Measurements from ENCODE around the gene UNC13B.
A peak's percentile ranks its signal among the peaks of the same experiment; 100 is the strongest.

The UNC13B gene

GRCh38 chr9:35161713-35162604 is at the start of gene UNC13B:
UNC13B (plus strand) TSS chr9:35162009; CDS start chr9:35162284, 275 bp downstream.
- peak within 1 kb of the TSS; percentile 72 for H3K9ac ChIP-seq (ENCODE audit: low read length)
- no peaks in the 10 kb centered on the region for H3K9me3 ChIP-seq (ENCODE audit: low read length)
- no peaks in the 10 kb centered on the region for H3K27me3 ChIP-seq (ENCODE audit: control insufficient read depth in 1 of 2, insufficient read depth in 2 of 2, low read length in 2 of 2)
- H3K4me1 ChIP-seq (ENCODE audit: insufficient read depth, low read length), result no peaks in the 10 kb centered on the region
- H3K27ac ChIP-seq (ENCODE audit: low read depth, low read length), result peak within 1 kb of the TSS; percentile 84
- no peaks in the 10 kb centered on the region for H3K36me3 ChIP-seq (ENCODE audit: insufficient read depth, low read length)
- peak within 1 kb of the TSS; percentile 54 to 74 for H3K4me3 ChIP-seq (ENCODE audit: low read depth in 1 of 2, low read length in 2 of 2)

GRCh38 chr9:35112257-35113020 is 49.4 kb upstream of the UNC13B start:
- Histone ChIP-seq H3K9me3 (ENCODE audit: low read length) (no peaks in the 10 kb centered on the region), H3K9ac (ENCODE audit: low read length) (no peak overlapping the region), H3K4me3 (ENCODE audit: low read depth in 1 of 2, low read length in 2 of 2) (peak overlapping the region in 1 of 2 donors; percentile 49), H3K36me3 (ENCODE audit: insufficient read depth, low read length) (peaks cover 15% of the 10 kb centered on the region), H3K27me3 (ENCODE audit: control insufficient read depth in 1 of 2, insufficient read depth in 2 of 2, low read length in 2 of 2) (no peaks in the 10 kb centered on the region), H3K4me1 (ENCODE audit: insufficient read depth, low read length) (peaks cover 53% of the 10 kb centered on the region), H3K27ac (ENCODE audit: low read depth, low read length) (peak overlapping the region; percentile 94)

GRCh38 chr9:35114113-35114839 is 47.5 kb upstream of the UNC13B start:
- Histone ChIP-seq H3K9ac (ENCODE audit: low read length) (peak overlapping the region; percentile 60), H3K36me3 (ENCODE audit: insufficient read depth, low read length) (no peaks in the 10 kb centered on the region), H3K4me1 (ENCODE audit: insufficient read depth, low read length) (peaks cover 53% of the 10 kb centered on the region), H3K4me3 (ENCODE audit: low read depth in 1 of 2, low read length in 2 of 2) (peak overlapping the region; percentile 17 to 77), H3K9me3 (ENCODE audit: low read length) (no peaks in the 10 kb centered on the region), H3K27ac (ENCODE audit: low read depth, low read length) (peak overlapping the region; percentile 78), H3K27me3 (ENCODE audit: control insufficient read depth in 1 of 2, insufficient read depth in 2 of 2, low read length in 2 of 2) (no peaks in the 10 kb centered on the region)

- Histone ChIP-seq H3K4me1 (ENCODE audit: insufficient read depth, low read length) (peaks cover 50% of the 10 kb centered on the region), H3K9ac (ENCODE audit: low read length) (peak overlapping the region; percentile 60), H3K27ac (ENCODE audit: low read depth, low read length) (peak overlapping the region; percentile 78)
Measured at GRCh38 chr9:35114840-35115628, 46.8 kb upstream of the UNC13B start.

GRCh38 chr9:35115680-35116538 is 45.9 kb upstream of the UNC13B start, which contains the start of gene ATOSB:
ATOSB (minus strand) TSS chr9:35115862; CDS start chr9:35108274, 7,588 bp downstream.
- Histone ChIP-seq H3K27me3 (ENCODE audit: control insufficient read depth in 1 of 2, insufficient read depth in 2 of 2, low read length in 2 of 2) (no peaks in the 10 kb centered on the region), H3K9ac (ENCODE audit: low read length) (peak within 1 kb of the TSS; percentile 60), H3K9me3 (ENCODE audit: low read length) (no peaks in the 10 kb centered on the region), H3K4me3 (ENCODE audit: low read depth in 1 of 2, low read length in 2 of 2) (peak within 1 kb of the TSS; percentile 51 to 77), H3K4me1 (ENCODE audit: insufficient read depth, low read length) (peaks cover 41% of the 10 kb centered on the region), H3K27ac (ENCODE audit: low read depth, low read length) (peak within 1 kb of the TSS; percentile 78), H3K36me3 (ENCODE audit: insufficient read depth, low read length) (no peaks in the 10 kb centered on the region)

More at GRCh38 chr9:35114840-35115628, 46.8 kb upstream of the UNC13B start:
- Histone ChIP-seq H3K36me3 (ENCODE audit: insufficient read depth, low read length) (no peaks in the 10 kb centered on the region), H3K9me3 (ENCODE audit: low read length) (no peaks in the 10 kb centered on the region), H3K4me3 (ENCODE audit: low read depth in 1 of 2, low read length in 2 of 2) (peak overlapping the region; percentile 51 to 77), H3K27me3 (ENCODE audit: control insufficient read depth in 1 of 2, insufficient read depth in 2 of 2, low read length in 2 of 2) (no peaks in the 10 kb centered on the region)

GRCh38 chr9:35116539-35116897 is 45.3 kb upstream of the UNC13B start:
- no peak overlapping the region for H3K9ac ChIP-seq (ENCODE audit: low read length)
- no peaks in the 10 kb centered on the region for H3K27me3 ChIP-seq (ENCODE audit: control insufficient read depth in 1 of 2, insufficient read depth in 2 of 2, low read length in 2 of 2)
- peak overlapping the region; percentile 51 to 77 for H3K4me3 ChIP-seq (ENCODE audit: low read depth in 1 of 2, low read length in 2 of 2)
- no peaks in the 10 kb centered on the region for H3K9me3 ChIP-seq (ENCODE audit: low read length)
- H3K4me1 ChIP-seq (ENCODE audit: insufficient read depth, low read length), result peaks cover 39% of the 10 kb centered on the region
- H3K36me3 ChIP-seq (ENCODE audit: insufficient read depth, low read length), result no peaks in the 10 kb centered on the region
- H3K27ac ChIP-seq (ENCODE audit: low read depth, low read length), result peak overlapping the region; percentile 78

- Histone ChIP-seq H3K9ac (ENCODE audit: low read length) (no peak overlapping the region), H3K36me3 (ENCODE audit: insufficient read depth, low read length) (no peaks in the 10 kb centered on the region), H3K4me3 (ENCODE audit: low read depth in 1 of 2, low read length in 2 of 2) (peak overlapping the region in 1 of 2 donors; percentile 77), H3K27me3 (ENCODE audit: control insufficient read depth in 1 of 2, insufficient read depth in 2 of 2, low read length in 2 of 2) (no peaks in the 10 kb centered on the region), H3K27ac (ENCODE audit: low read depth, low read length) (peak overlapping the region; percentile 51), H3K4me1 (ENCODE audit: insufficient read depth, low read length) (peaks cover 35% of the 10 kb centered on the region), H3K9me3 (ENCODE audit: low read length) (no peaks in the 10 kb centered on the region)
Measured at GRCh38 chr9:35116898-35117551, 44.8 kb upstream of the UNC13B start.

GRCh38 chr9:35134920-35135319 is 26.9 kb upstream of the UNC13B start:
- H3K4me1 ChIP-seq (ENCODE audit: insufficient read depth, low read length), result no peaks in the 10 kb centered on the region
- H3K4me3 ChIP-seq (ENCODE audit: low read depth in 1 of 2, low read length in 2 of 2), result no peak overlapping the region
- no peak overlapping the region for H3K9ac ChIP-seq (ENCODE audit: low read length)
- H3K9me3 ChIP-seq (ENCODE audit: low read length), result no peaks in the 10 kb centered on the region
- no peaks in the 10 kb centered on the region for H3K36me3 ChIP-seq (ENCODE audit: insufficient read depth, low read length)
- no peaks in the 10 kb centered on the region for H3K27me3 ChIP-seq (ENCODE audit: control insufficient read depth in 1 of 2, insufficient read depth in 2 of 2, low read length in 2 of 2)
- H3K27ac ChIP-seq (ENCODE audit: low read depth, low read length), result no peak overlapping the region

GRCh38 chr9:35135988-35136387 is 25.8 kb upstream of the UNC13B start:
- Histone ChIP-seq H3K4me3 (ENCODE audit: low read depth in 1 of 2, low read length in 2 of 2) (no peak overlapping the region), H3K9ac (ENCODE audit: low read length) (no peak overlapping the region), H3K27ac (ENCODE audit: low read depth, low read length) (no peak overlapping the region), H3K4me1 (ENCODE audit: insufficient read depth, low read length) (no peaks in the 10 kb centered on the region), H3K36me3 (ENCODE audit: insufficient read depth, low read length) (no peaks in the 10 kb centered on the region), H3K9me3 (ENCODE audit: low read length) (no peaks in the 10 kb centered on the region), H3K27me3 (ENCODE audit: control insufficient read depth in 1 of 2, insufficient read depth in 2 of 2, low read length in 2 of 2) (no peaks in the 10 kb centered on the region)
